ENCODE data around the gene PNMA8A.

Gene PNMA8A

GRCh38 chr19:46470376-46470775 is 987 bp downstream of the PNMA8A start:
- no peaks in the 10 kb centered on the region for H4K20me1 ChIP-seq (ENCODE audit: insufficient read depth, low read length, poor library complexity, severe bottlenecking)
- H3K4me2 ChIP-seq (ENCODE audit: low read depth, low read length, poor library complexity, severe bottlenecking): no peak overlapping the region
- no peak overlapping the region for H2AFZ ChIP-seq (ENCODE audit: low read length)
- H3K79me2 ChIP-seq (ENCODE audit: insufficient read depth, low read length): no peaks in the 10 kb centered on the region
- H3K9ac ChIP-seq (ENCODE audit: low read depth, low read length, poor library complexity, severe bottlenecking): no peak overlapping the region
- no peak overlapping the region for H3K4me3 ChIP-seq (ENCODE audit: low read length, poor library complexity, severe bottlenecking)
- no peaks in the 10 kb centered on the region for H3K27me3 ChIP-seq (ENCODE audit: insufficient read depth, low read length, poor library complexity, severe bottlenecking)
- no peaks in the 10 kb centered on the region for H3F3A ChIP-seq (ENCODE audit: low read depth)
- no peaks in the 10 kb centered on the region for H3K36me3 ChIP-seq (ENCODE audit: insufficient read depth, low read length)
- no peaks in the 10 kb centered on the region for H3K4me1 ChIP-seq (ENCODE audit: insufficient read depth, low read length, poor library complexity, severe bottlenecking)
- no peaks in the 10 kb centered on the region for H3K9me2 ChIP-seq (replicated peaks; ENCODE audit: low read depth, low read length)
- no peaks in the 10 kb centered on the region for H3K9me3 ChIP-seq (ENCODE audit: insufficient read depth, low read depth, low read length)
- TF ChIP-seq EZH2phosphoT487 (IDR thresholded peaks at IDR 0.05; ENCODE audit: borderline replicate concordance) (no peak), CTCF (conservative IDR thresholded peaks at IDR 0.05; ENCODE audit: low read length) (no peak)

GRCh38 chr19:46469541-46470185 is 1.7 kb downstream of the PNMA8A start:
- H3K9ac ChIP-seq (ENCODE audit: low read depth, low read length, poor library complexity, severe bottlenecking): no peak overlapping the region
- no peak overlapping the region for H2AFZ ChIP-seq (ENCODE audit: low read length)
- H3K4me3 ChIP-seq (ENCODE audit: low read length, poor library complexity, severe bottlenecking): no peak overlapping the region
- H3K4me1 ChIP-seq (ENCODE audit: insufficient read depth, low read length, poor library complexity, severe bottlenecking): no peaks in the 10 kb centered on the region
- H4K20me1 ChIP-seq (ENCODE audit: insufficient read depth, low read length, poor library complexity, severe bottlenecking): no peaks in the 10 kb centered on the region
- no peaks in the 10 kb centered on the region for H3K36me3 ChIP-seq (ENCODE audit: insufficient read depth, low read length)
- no peaks in the 10 kb centered on the region for H3F3A ChIP-seq (ENCODE audit: low read depth)
- no peak overlapping the region for H3K4me2 ChIP-seq (ENCODE audit: low read depth, low read length, poor library complexity, severe bottlenecking)
- H3K9me3 ChIP-seq (ENCODE audit: insufficient read depth, low read depth, low read length): no peaks in the 10 kb centered on the region
- H3K9me2 ChIP-seq (replicated peaks; ENCODE audit: low read depth, low read length): no peaks in the 10 kb centered on the region
- H3K27me3 ChIP-seq (ENCODE audit: insufficient read depth, low read length, poor library complexity, severe bottlenecking): no peaks in the 10 kb centered on the region
- H3K79me2 ChIP-seq (ENCODE audit: insufficient read depth, low read length): no peaks in the 10 kb centered on the region
- no peak for TF ChIP-seq EZH2phosphoT487 (IDR thresholded peaks at IDR 0.05; ENCODE audit: borderline replicate concordance)
- no peak for TF ChIP-seq CTCF (conservative IDR thresholded peaks at IDR 0.05; ENCODE audit: low read length)

- Histone ChIP-seq H3K4me3 (ENCODE audit: low read length, poor library complexity, severe bottlenecking) (no peak overlapping the region), H3K36me3 (ENCODE audit: insufficient read depth, low read length) (no peaks in the 10 kb centered on the region), H3K79me2 (ENCODE audit: insufficient read depth, low read length) (no peaks in the 10 kb centered on the region), H3F3A (ENCODE audit: low read depth) (no peaks in the 10 kb centered on the region), H4K20me1 (ENCODE audit: insufficient read depth, low read length, poor library complexity, severe bottlenecking) (no peaks in the 10 kb centered on the region), H3K4me2 (ENCODE audit: low read depth, low read length, poor library complexity, severe bottlenecking) (no peak overlapping the region), H3K4me1 (ENCODE audit: insufficient read depth, low read length, poor library complexity, severe bottlenecking) (no peaks in the 10 kb centered on the region), H3K9me3 (ENCODE audit: insufficient read depth, low read depth, low read length) (no peaks in the 10 kb centered on the region), H3K27me3 (ENCODE audit: insufficient read depth, low read length, poor library complexity, severe bottlenecking) (no peaks in the 10 kb centered on the region), H3K9me2 (replicated peaks; ENCODE audit: low read depth, low read length) (no peaks in the 10 kb centered on the region), H2AFZ (ENCODE audit: low read length) (no peak overlapping the region), H3K9ac (ENCODE audit: low read depth, low read length, poor library complexity, severe bottlenecking) (no peak overlapping the region)
- TF ChIP-seq EZH2phosphoT487 (IDR thresholded peaks at IDR 0.05; ENCODE audit: borderline replicate concordance) (no peak), CTCF (conservative IDR thresholded peaks at IDR 0.05; ENCODE audit: low read length) (no peak)
Observed at GRCh38 chr19:46466536-46467196, 4.7 kb downstream of the PNMA8A start.
